Activated CD8-positive, alpha-beta memory T cell treated with anti-CD3 and anti-CD28 coated beads, Interleukin-2, amount 10 ng/mL, durations not matched to agents 7 days and 5 days (primary cell): ENCODE data around the gene ADH5. TPM values are rescaled to one million over a fixed set of nuclear protein-coding genes. Genes with fewer than 3 reads are reported as not detected.
"Not testable (repeated sequence)": the region's sequence is repeated elsewhere in the genome, so short reads cannot be mapped to it uniquely, and the experiment has no call there.

ENCODE experiments used
- ATAC-seq: fragments of 150-1000 bp; cut with Tn5 transposase; one replicate; pipeline ENCODE4 v1.10.0; 2021; ENCODE audit warnings: moderate library complexity
- CTCF ChIA-PET: fragments of 350-600 bp; sonication (Branson Sonifier 250); formaldehyde crosslinking; loops from one replicate; lab custom pipeline; 2021; ENCODE audit warnings: antibody characterized with exemption; lab: Charles Lee
- DNase-seq: peaks from one replicate; pipeline ENCODE4 v3.0.0-alpha.2; 2020
- H3K27ac Mint-ChIP-seq: one replicate; pipeline ENCODE4 v1.8.0; 2021; ENCODE audit warnings: mild to moderate bottlenecking, mixed read lengths
- H3K27me3 Mint-ChIP-seq: one replicate; pipeline ENCODE4 v1.8.0; 2021; ENCODE audit warnings: mixed read lengths
- H3K36me3 Mint-ChIP-seq: one replicate; pipeline ENCODE4 v1.8.0; 2021; ENCODE audit warnings: mild to moderate bottlenecking, mixed read lengths
- H3K4me1 Mint-ChIP-seq: one replicate; pipeline ENCODE4 v1.8.0; 2021; ENCODE audit warnings: mixed read lengths
- H3K4me3 Mint-ChIP-seq: one replicate; pipeline ENCODE4 v1.8.0; 2021; ENCODE audit warnings: mild to moderate bottlenecking, moderate library complexity, mixed read lengths
- H3K9me3 Mint-ChIP-seq: one replicate; pipeline ENCODE4 v1.8.0; 2022; ENCODE audit warnings: low read depth, mixed read lengths
- total RNA-seq, 2 experiments: library from RNA; stranded (reverse); gene quantifications; one replicate each; pipeline ENCODE4 v1.2.3, GENCODE V29; 2021

Gene ADH5
- total RNA-seq, 2 experiments from 2014 or later, result 97.4 to 97.8 TPM

DNA sequence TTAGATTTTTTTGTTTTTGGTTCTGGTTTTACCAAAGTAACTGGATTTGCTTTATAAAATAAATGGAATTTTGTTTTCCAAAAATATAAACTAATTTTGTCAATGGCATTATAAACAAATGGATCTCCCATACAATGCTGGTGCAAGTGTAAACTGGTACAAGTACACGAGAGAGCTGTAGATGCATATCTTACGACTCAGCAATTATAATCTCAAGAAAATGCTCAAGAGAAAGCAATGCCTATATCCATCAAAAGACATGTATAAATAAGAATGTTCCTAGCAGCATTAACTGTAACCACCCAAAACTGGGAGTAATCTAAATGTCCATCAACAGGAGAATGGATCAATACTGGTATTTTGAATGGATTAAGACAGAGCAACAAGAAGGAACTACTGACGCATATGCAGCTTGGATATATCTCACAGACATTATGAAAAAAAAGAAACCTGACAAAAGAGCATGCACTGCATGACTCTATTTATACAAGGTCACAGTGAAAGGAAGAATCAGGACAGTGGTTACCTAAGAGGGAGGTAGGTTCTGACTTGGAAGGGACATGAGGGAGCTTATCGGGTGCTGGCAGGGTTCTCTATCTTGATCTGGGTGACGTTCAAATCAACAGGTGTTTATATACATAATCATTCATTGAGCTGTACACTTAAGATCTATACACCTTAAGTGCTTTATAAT, 9.5 kb downstream of the ADH5 start:
- H3K9me3 Mint-ChIP-seq, result no peaks in the 10 kb centered on the region
- peaks cover 4% of the 10 kb centered on the region for H3K4me1 Mint-ChIP-seq
- DNase-seq, result no peak
- CTCF ChIA-PET, result interaction anchor here (1.0 kb wide), 1 partner anchor 22 kb away, joined by 3 read pairs; no protein-coding TSS in a partner anchor
- no peak overlapping the region for H3K27ac Mint-ChIP-seq
- no peak for ATAC-seq
- peaks cover 63% of the 10 kb centered on the region for H3K36me3 Mint-ChIP-seq
- H3K4me3 Mint-ChIP-seq, result no peak overlapping the region
- H3K27me3 Mint-ChIP-seq, result no peaks in the 10 kb centered on the region

DNA sequence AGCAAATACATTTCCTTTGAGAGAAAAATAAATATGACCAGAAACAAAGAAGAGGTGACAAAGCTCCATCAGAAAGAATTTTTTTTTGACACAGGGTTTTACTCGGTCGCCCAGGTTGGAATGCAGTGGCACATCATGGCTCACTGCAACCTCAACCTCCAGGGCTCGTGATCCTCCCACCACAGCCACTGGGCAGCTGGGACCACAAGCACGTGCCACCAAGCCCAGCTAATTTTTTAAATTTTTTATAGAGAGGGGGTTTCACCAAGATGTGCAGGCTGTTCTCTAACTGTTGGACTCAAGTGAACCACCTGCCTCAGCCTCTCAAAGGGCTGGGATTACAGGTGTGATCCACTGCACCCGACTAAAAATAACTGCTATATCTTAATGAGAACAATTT, 10.3 kb downstream of the ADH5 start:
- H3K9me3 Mint-ChIP-seq, result no peaks in the 10 kb centered on the region
- CTCF ChIA-PET, result no interaction called here
- no peak overlapping the region for H3K4me3 Mint-ChIP-seq
- H3K36me3 Mint-ChIP-seq, result peaks cover 64% of the 10 kb centered on the region
- DNase-seq, result no peak
- peaks cover 4% of the 10 kb centered on the region for H3K4me1 Mint-ChIP-seq
- no peaks in the 10 kb centered on the region for H3K27me3 Mint-ChIP-seq
- no peak overlapping the region for H3K27ac Mint-ChIP-seq
- ATAC-seq, result no peak

DNA sequence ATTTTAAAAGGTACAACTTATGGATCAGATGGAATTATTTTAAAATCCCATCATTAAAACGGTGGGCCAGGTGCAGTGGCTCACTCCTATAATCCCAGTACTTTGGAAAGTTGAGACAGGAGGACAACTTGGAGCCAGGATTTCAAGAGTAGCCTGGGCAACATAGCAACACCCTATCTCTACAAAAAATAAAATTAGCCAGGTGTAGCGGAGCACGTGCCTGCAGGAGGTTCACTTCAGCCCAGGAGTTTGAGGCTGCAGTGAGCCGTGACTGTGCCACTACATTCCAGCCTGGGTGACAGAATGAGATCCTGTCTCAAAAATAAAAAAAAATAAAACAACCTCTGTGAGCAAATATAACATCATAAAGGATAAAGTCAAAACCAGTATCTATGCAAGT, 11.4 kb downstream of the ADH5 start:
- H3K9me3 Mint-ChIP-seq, result no peaks in the 10 kb centered on the region
- no peak overlapping the region for H3K27ac Mint-ChIP-seq
- CTCF ChIA-PET, result no interaction called here
- ATAC-seq (no peak), DNase-seq (no peak)
- H3K27me3 Mint-ChIP-seq, result no peaks in the 10 kb centered on the region
- peaks cover 61% of the 10 kb centered on the region for H3K36me3 Mint-ChIP-seq
- peaks cover 4% of the 10 kb centered on the region for H3K4me1 Mint-ChIP-seq
- no peak overlapping the region for H3K4me3 Mint-ChIP-seq

DNA sequence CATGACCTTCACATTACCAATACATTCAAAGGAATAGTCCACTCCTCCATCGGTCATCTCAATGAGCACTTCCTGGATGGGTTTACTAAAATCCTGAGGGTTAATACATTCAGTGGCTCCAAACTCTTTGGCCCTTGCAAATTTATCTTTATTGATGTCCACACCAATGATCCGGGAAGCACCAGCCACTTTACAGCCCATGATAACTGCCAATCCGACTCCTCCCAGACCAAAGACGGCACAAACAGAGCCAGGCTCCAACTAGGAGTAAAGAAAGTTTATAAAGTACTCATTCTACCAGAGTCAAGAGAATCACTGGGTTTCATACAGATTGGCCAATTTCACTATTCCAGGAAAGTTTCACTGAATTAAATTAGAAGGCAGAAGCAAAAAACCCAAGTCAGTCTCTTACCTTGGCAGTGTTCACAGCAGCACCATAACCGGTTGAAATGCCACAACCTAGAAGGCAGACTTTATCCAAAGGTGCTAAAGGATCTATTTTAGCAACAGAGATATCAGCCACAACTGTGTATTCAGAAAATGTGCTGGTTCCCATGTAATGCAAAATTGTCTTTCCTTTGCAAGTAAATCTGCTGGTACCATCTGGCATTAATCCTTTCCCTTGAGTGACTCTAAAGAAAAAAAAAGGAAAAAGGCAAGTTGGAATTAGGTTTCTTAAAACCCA, 12.2 kb downstream of the ADH5 start:
- H3K36me3 Mint-ChIP-seq, result peaks cover 62% of the 10 kb centered on the region
- no peaks in the 10 kb centered on the region for H3K4me1 Mint-ChIP-seq
- H3K9me3 Mint-ChIP-seq, result no peaks in the 10 kb centered on the region
- no peak overlapping the region for H3K4me3 Mint-ChIP-seq
- DNase-seq, result no peak
- CTCF ChIA-PET, result interaction anchor here (1.8 kb wide), 1 partner anchor 81 kb away, joined by 6 read pairs; the partner anchor contains the start of gene METAP1
- no peak for ATAC-seq
- H3K27me3 Mint-ChIP-seq, result no peaks in the 10 kb centered on the region
- H3K27ac Mint-ChIP-seq, result no peak overlapping the region

- CTCF ChIA-PET, result interaction anchor here (1.8 kb wide), 1 partner anchor 80 kb away, joined by 6 read pairs; the partner anchor contains the start of gene METAP1
- DNase-seq, result no peak
Measured at GRCh38 chr4:99074816-99075215, 13.8 kb downstream of the ADH5 start.

GRCh38 chr4:99071159-99071558, 17.4 kb downstream of the ADH5 start:
- DNase-seq (no peak), ATAC-seq (no peak)
- no peaks in the 10 kb centered on the region for H3K4me1 Mint-ChIP-seq
- peaks cover 56% of the 10 kb centered on the region for H3K36me3 Mint-ChIP-seq
- CTCF ChIA-PET, result no interaction called here
- no peak overlapping the region for H3K27ac Mint-ChIP-seq
- no peaks in the 10 kb centered on the region for H3K9me3 Mint-ChIP-seq
- H3K27me3 Mint-ChIP-seq, result no peaks in the 10 kb centered on the region
- no peak overlapping the region for H3K4me3 Mint-ChIP-seq

More at GRCh38 chr4:99074816-99075215, 13.8 kb downstream of the ADH5 start:
- H3K4me1 Mint-ChIP-seq, result no peaks in the 10 kb centered on the region
- H3K4me3 Mint-ChIP-seq, result no peak overlapping the region
- H3K36me3 Mint-ChIP-seq, result peaks cover 53% of the 10 kb centered on the region
- no peak overlapping the region for H3K27ac Mint-ChIP-seq
- no peaks in the 10 kb centered on the region for H3K27me3 Mint-ChIP-seq
- H3K9me3 Mint-ChIP-seq, result no peaks in the 10 kb centered on the region
- ATAC-seq, result no peak

DNA sequence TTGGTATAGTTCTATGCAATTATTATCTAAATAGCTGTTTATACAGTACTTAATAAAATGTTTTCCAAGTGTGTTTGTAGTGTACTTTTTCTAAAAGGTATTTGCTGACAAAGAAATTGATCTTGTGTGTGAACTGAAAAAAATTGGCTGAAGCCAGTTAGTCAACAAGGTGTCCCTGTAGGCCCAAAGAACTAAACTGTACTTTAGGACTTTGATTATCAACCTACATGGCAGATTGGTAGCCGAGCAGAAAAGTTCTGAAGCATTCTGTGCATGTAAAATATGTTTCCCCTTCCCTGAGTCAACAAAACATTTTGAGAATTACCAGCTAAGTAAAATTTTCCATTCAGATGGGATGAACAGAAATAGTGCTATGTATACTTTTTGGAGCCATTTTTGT, 21.0 kb downstream of the ADH5 start:
- peaks cover 57% of the 10 kb centered on the region for H3K36me3 Mint-ChIP-seq
- no peaks in the 10 kb centered on the region for H3K9me3 Mint-ChIP-seq
- no peak overlapping the region for H3K4me3 Mint-ChIP-seq
- CTCF ChIA-PET, result interaction anchor here (1.2 to 2.3 kb wide), 2 partner anchors 11 to 72 kb away, joined by 3 to 11 read pairs; partner anchors contain the start of gene METAP1
- H3K27me3 Mint-ChIP-seq, result no peaks in the 10 kb centered on the region
- ATAC-seq (no peak), DNase-seq (no peak)
- no peaks in the 10 kb centered on the region for H3K4me1 Mint-ChIP-seq
- no peak overlapping the region for H3K27ac Mint-ChIP-seq

GRCh38 chr4:99065521-99065920, 23.1 kb downstream of the ADH5 start:
- H3K36me3 Mint-ChIP-seq, result peaks cover 54% of the 10 kb centered on the region
- ATAC-seq, H3K27ac Mint-ChIP-seq, H3K4me1 Mint-ChIP-seq, H3K4me3 Mint-ChIP-seq, H3K27me3 Mint-ChIP-seq, DNase-seq, H3K9me3 Mint-ChIP-seq: not testable (repeated sequence)
- CTCF ChIA-PET, result interaction anchor here (1.0 kb wide), 1 partner anchor 9 kb away, joined by 3 read pairs; no protein-coding TSS in a partner anchor

DNA sequence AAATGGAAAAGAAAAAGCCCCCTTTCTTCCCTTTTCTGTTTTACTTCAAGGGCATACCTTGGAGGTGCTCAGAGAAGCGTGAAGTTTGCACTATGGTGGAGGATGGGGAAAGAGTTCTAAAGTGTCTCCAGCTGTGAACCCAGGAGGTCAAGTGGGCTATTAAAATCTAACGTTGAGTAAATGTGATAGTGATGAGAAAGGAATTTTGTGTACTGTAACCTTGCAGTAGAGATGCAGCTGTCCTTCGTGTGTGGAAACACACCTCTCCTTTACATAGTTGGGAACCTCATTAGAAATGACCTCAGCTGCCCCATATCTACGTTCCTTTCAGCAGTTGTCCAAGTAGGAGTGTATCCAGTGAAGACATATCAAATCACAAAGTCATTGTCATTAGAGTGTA, 26.5 kb downstream of the ADH5 start:
- DNase-seq (no peak), ATAC-seq (no peak)
- H3K4me3 Mint-ChIP-seq, result no peak overlapping the region
- H3K4me1 Mint-ChIP-seq, result peaks cover 2% of the 10 kb centered on the region
- H3K27me3 Mint-ChIP-seq, result no peaks in the 10 kb centered on the region
- CTCF ChIA-PET, result no interaction called here
- H3K27ac Mint-ChIP-seq, result no peak overlapping the region
- peaks cover 57% of the 10 kb centered on the region for H3K36me3 Mint-ChIP-seq
- no peaks in the 10 kb centered on the region for H3K9me3 Mint-ChIP-seq

- Mint-ChIP-seq H3K36me3 (peaks cover 52% of the 10 kb centered on the region), H3K27me3 (no peaks in the 10 kb centered on the region), H3K4me1 (peaks cover 3% of the 10 kb centered on the region), H3K4me3 (no peak overlapping the region), H3K9me3 (no peaks in the 10 kb centered on the region), H3K27ac (no peak overlapping the region)
- no peak for DNase-seq
- no peak for ATAC-seq
- CTCF ChIA-PET, result no interaction called here
Measured at GRCh38 chr4:99061048-99061700, 27.4 kb downstream of the ADH5 start.

DNA sequence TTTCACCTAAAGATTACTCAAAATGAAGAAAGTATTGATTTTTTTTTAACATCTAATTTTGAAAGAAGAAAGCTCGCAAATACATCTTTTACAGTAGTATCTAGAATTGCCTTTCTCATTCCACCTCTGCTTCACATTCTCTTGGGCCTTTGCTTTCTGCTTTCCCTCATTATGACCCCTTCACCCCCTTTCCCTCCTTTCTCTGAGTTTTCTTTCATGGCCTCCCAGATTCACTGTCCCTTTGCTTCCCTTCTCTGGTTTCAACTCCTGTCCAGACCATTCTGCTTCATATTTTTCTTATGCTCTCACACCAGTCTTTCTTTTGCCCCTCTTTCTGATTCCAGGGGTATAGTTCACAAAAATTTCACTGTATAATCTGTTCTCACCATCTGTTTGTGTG, 29.0 kb downstream of the ADH5 start:
- Mint-ChIP-seq H3K9me3 (no peaks in the 10 kb centered on the region), H3K27ac (no peak overlapping the region), H3K4me1 (peaks cover 19% of the 10 kb centered on the region), H3K27me3 (no peaks in the 10 kb centered on the region), H3K36me3 (peaks cover 42% of the 10 kb centered on the region), H3K4me3 (no peak overlapping the region)
- no peak for ATAC-seq
- CTCF ChIA-PET, result interaction anchor here (1.5 kb wide), 1 partner anchor 64 kb away, joined by 7 read pairs; the partner anchor contains the start of gene METAP1
- DNase-seq, result no peak

DNA sequence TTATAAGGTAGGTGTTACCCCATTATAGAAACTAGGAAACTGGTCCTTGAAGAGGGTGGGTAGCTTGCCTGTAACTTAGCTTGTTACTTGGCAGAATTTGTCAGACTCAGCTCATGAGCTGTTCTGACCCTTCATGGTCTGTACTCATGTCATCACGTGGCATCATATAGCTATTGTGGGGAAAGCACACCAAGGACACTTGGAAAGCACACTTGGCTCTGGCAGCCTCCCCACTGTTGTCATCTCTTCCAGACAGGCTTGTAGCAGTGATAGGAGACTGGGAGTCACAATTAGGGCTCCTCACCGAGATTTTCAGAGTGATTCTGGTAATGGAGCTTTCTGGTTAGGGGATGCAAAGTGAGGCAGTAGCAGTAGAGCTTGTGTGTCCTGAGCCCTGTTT, 30.4 kb downstream of the ADH5 start:
- Mint-ChIP-seq H3K4me3 (no peak overlapping the region), H3K9me3 (no peaks in the 10 kb centered on the region), H3K36me3 (peaks cover 40% of the 10 kb centered on the region), H3K27me3 (no peaks in the 10 kb centered on the region), H3K4me1 (peaks cover 30% of the 10 kb centered on the region), H3K27ac (no peak overlapping the region)
- CTCF ChIA-PET, result interaction anchor here (1.5 to 6.8 kb wide), 2 partner anchors 11 to 63 kb away, joined by 4 to 151 read pairs; partner anchors contain the start of gene METAP1
- ATAC-seq, result no peak
- no peak for DNase-seq

DNA sequence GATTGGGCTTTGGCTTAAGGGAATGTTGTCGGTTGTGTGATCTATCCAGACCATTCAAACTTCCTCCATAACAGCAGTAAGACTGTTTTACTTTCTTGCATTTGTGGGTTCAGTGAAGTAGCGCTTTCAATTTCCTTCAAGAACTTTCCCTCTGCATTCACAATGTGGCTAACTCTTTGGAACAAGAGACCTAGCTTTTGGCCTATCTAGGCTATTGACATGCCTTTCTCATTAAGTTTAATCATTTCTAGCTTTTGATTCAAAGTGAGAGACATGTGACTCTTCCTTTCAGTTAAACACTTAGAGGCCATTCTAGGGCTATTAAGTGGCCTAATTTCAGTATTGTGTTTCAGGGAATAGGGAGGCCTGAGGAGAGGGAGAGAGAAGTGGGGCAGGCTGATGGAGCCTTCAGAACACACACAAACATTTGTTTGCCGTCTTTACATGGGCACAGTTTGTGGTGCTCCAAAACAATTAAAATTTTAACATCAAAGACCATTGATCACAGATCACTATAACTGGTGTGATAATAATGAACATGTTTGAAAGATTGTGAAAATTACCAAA, 34.1 kb downstream of the ADH5 start:
- peaks cover 43% of the 10 kb centered on the region for H3K4me1 Mint-ChIP-seq
- peaks cover 42% of the 10 kb centered on the region for H3K36me3 Mint-ChIP-seq
- peak overlapping the region; percentile 77 for H3K27ac Mint-ChIP-seq
- DNase-seq, result no peak
- ATAC-seq, result peak; percentile 32
- no peak overlapping the region for H3K4me3 Mint-ChIP-seq
- CTCF ChIA-PET, result interaction anchor here (0.6 to 6.8 kb wide), 3 partner anchors 29 to 59 kb away, joined by 3 to 151 read pairs (median 3); partner anchors contain the start of gene METAP1
- H3K27me3 Mint-ChIP-seq, result no peaks in the 10 kb centered on the region
- no peaks in the 10 kb centered on the region for H3K9me3 Mint-ChIP-seq
